H9 (cell line): ENCODE data around the gene UNC5A. TPM values are rescaled to one million over a fixed set of nuclear protein-coding genes. Genes with fewer than 3 reads are reported as not detected.
A peak's percentile ranks its signal among the peaks of the same experiment; 100 is the strongest.

ENCODE experiments used
- DNase-seq: peaks from one replicate; pipeline ENCODE4 v3.0.0-alpha.2; 2017
- H2AFZ ChIP-seq: one replicate; pipeline ENCODE4 v1.6.1; 2013; ENCODE audit warnings: mild to moderate bottlenecking, low read length, control low read depth, moderate library complexity
- H2AK5ac ChIP-seq: 2 replicates; pipeline ENCODE4 v1.6.1; 2013; ENCODE audit warnings: low read length, control low read depth, mixed read lengths; ENCODE audit not compliant: insufficient read length
- H2BK120ac ChIP-seq: one replicate; pipeline ENCODE4 v1.6.1; 2013; ENCODE audit warnings: low read depth, mild to moderate bottlenecking, low read length, control low read depth, inconsistent platforms; ENCODE audit not compliant: poor library complexity, severe bottlenecking
- H2BK12ac ChIP-seq: 2 replicates; pipeline ENCODE4 v1.6.1; 2013; ENCODE audit warnings: low read length, control low read depth, mixed read lengths, low read depth; ENCODE audit not compliant: insufficient read length
- H2BK15ac ChIP-seq: 2 replicates; pipeline ENCODE4 v1.6.1; 2013; ENCODE audit warnings: low read depth, low read length, control low read depth
- H2BK20ac ChIP-seq: one replicate; pipeline ENCODE4 v1.6.1; 2013; ENCODE audit warnings: low read depth, mild to moderate bottlenecking, low read length, control low read depth, inconsistent platforms; ENCODE audit not compliant: poor library complexity, severe bottlenecking
- H2BK5ac ChIP-seq: 2 replicates; pipeline ENCODE4 v1.6.1; 2013; ENCODE audit warnings: low read length, control low read depth, mixed read lengths; ENCODE audit not compliant: insufficient read length
- H3K14ac ChIP-seq: 2 replicates; pipeline ENCODE4 v1.6.1; 2013; ENCODE audit warnings: low read length, control low read depth; ENCODE audit not compliant: insufficient read depth
- H3K18ac ChIP-seq: 2 replicates; pipeline ENCODE4 v1.6.1; 2013; ENCODE audit warnings: low read depth, mild to moderate bottlenecking, mixed read lengths, low read length, control low read depth; ENCODE audit not compliant: insufficient read length
- H3K23ac ChIP-seq: 2 replicates; pipeline ENCODE4 v1.6.1; 2013; ENCODE audit warnings: low read length, control low read depth, mixed read lengths, low read depth; ENCODE audit not compliant: insufficient read length
- H3K23me2 ChIP-seq: 2 replicates; pipeline ENCODE4 v1.6.1; 2013; ENCODE audit warnings: low read depth, mild to moderate bottlenecking, mixed read lengths, low read length, control low read depth; ENCODE audit not compliant: insufficient read length, poor library complexity, severe bottlenecking
- H3K27ac ChIP-seq: 2 replicates; pipeline ENCODE4 v1.5.1; 2013; ENCODE audit warnings: low read length, control low read depth, mixed read lengths, low read depth; ENCODE audit not compliant: insufficient read length
- H3K27me3 ChIP-seq: 2 replicates; pipeline ENCODE4 v1.6.1; 2013; ENCODE audit warnings: low read length, control low read depth, inconsistent platforms; ENCODE audit not compliant: insufficient read depth
- H3K4ac ChIP-seq: 2 replicates; pipeline ENCODE4 v1.6.1; 2013; ENCODE audit warnings: low read depth, mild to moderate bottlenecking, control low read depth, inconsistent platforms, low read length, moderate library complexity
- H3K4me1 ChIP-seq: 2 replicates; pipeline ENCODE4 v1.6.1; 2013; ENCODE audit warnings: low read length, control low read depth, inconsistent platforms; ENCODE audit not compliant: insufficient read depth
- H3K4me2 ChIP-seq: 2 replicates; pipeline ENCODE4 v1.6.1; 2013; ENCODE audit warnings: low read length, control low read depth, mixed read lengths; ENCODE audit not compliant: insufficient read length, insufficient read depth
- H3K56ac ChIP-seq: 2 replicates; pipeline ENCODE4 v1.6.1; 2013; ENCODE audit warnings: low read depth, mild to moderate bottlenecking, mixed read lengths, low read length, control low read depth; ENCODE audit not compliant: insufficient read length
- H3K79me1 ChIP-seq: 2 replicates; pipeline ENCODE4 v1.6.1; 2013; ENCODE audit warnings: low read depth, mild to moderate bottlenecking, moderate library complexity, low read length, control low read depth, inconsistent platforms; ENCODE audit not compliant: insufficient read depth, poor library complexity, severe bottlenecking
- H3K79me2 ChIP-seq: 2 replicates; pipeline ENCODE4 v1.6.1; 2013; ENCODE audit warnings: low read length, control low read depth, inconsistent platforms; ENCODE audit not compliant: insufficient read depth
- H3K9ac ChIP-seq: 2 replicates; pipeline ENCODE4 v1.6.1; 2013; ENCODE audit warnings: low read length, control low read depth, mixed read lengths; ENCODE audit not compliant: insufficient read length; ENCODE audit errors: extremely low read depth
- H3K9me3 ChIP-seq: one replicate; pipeline ENCODE4 v1.6.1; 2013; ENCODE audit warnings: low read depth, low read length, inconsistent platforms; ENCODE audit not compliant: control insufficient read depth
- H3T11ph ChIP-seq: one replicate; pipeline ENCODE4 v1.6.1; 2013; ENCODE audit warnings: mild to moderate bottlenecking, low read length, control low read depth, inconsistent platforms
- H4K20me1 ChIP-seq: one replicate; pipeline ENCODE4 v1.6.1; 2013; ENCODE audit not compliant: control insufficient read depth, insufficient read length, insufficient read depth
- H4K5ac ChIP-seq: 2 replicates; pipeline ENCODE4 v1.6.1; 2013; ENCODE audit warnings: low read depth, mild to moderate bottlenecking, mixed read lengths, low read length, control low read depth; ENCODE audit not compliant: insufficient read length
- H4K8ac ChIP-seq: replicated peaks from 2 replicates; pipeline ENCODE4 v1.6.1; 2013; ENCODE audit warnings: low read length, control low read depth, mixed read lengths, low read depth; ENCODE audit not compliant: insufficient read length
- H4K91ac ChIP-seq: 2 replicates; pipeline ENCODE4 v1.6.1; 2013; ENCODE audit warnings: low read depth, mild to moderate bottlenecking, moderate library complexity, mixed read lengths, low read length, control low read depth; ENCODE audit not compliant: insufficient read length
- H3K27ac Mint-ChIP-seq, 3 experiments: 2 replicates in 2 of 3; 3 replicates in 1 of 3; pipeline ENCODE4 v1.8.0; 2020 to 2021; ENCODE audit warnings: mixed read lengths in 3 of 3, mild to moderate bottlenecking in 1 of 3, moderate library complexity in 1 of 3
- H3K27me3 Mint-ChIP-seq: 2 replicates; pipeline ENCODE4 v1.8.0; 2021; ENCODE audit warnings: low read depth, mild to moderate bottlenecking, moderate library complexity, mixed read lengths
- H3K36me3 Mint-ChIP-seq, 3 experiments: 2 replicates in 2 of 3; 3 replicates in 1 of 3; pipeline ENCODE4 v1.8.0; 2020 to 2021; ENCODE audit warnings: low read depth in 3 of 3, mixed read lengths in 3 of 3; ENCODE audit not compliant: insufficient read depth in 1 of 3
- H3K4me1 Mint-ChIP-seq, 2 experiments: 2 replicates each; pipeline ENCODE4 v1.8.0; 2020; ENCODE audit warnings: mixed read lengths in 2 of 2
- H3K4me3 Mint-ChIP-seq, 2 experiments: 2 replicates in 1 of 2; 3 replicates in 1 of 2; pipeline ENCODE4 v1.8.0; 2020 to 2021; ENCODE audit warnings: mild to moderate bottlenecking in 2 of 2, mixed read lengths in 2 of 2, moderate library complexity in 1 of 2
- H3K9me3 Mint-ChIP-seq, 2 experiments: 2 replicates in 1 of 2; 3 replicates in 1 of 2; pipeline ENCODE4 v1.8.0; 2020; ENCODE audit warnings: mild to moderate bottlenecking in 2 of 2, mixed read lengths in 2 of 2, moderate library complexity in 1 of 2
- CTCF ChIP-seq: fragments of 200-600 bp; sonication (generic); conservative IDR thresholded peaks from 3 replicates; pipeline ENCODE4 v1.8.0; 2021; ENCODE audit warnings: antibody characterized with exemption, mild to moderate bottlenecking
- WGBS: extraction: QIAGEN DNeasy Blood & Tissue Kit; methylation state at CpG from one replicate; pipeline ENCODE4 v1.1.7; 2013; ENCODE audit warnings: missing lambda C conversion rate, low lambda C conversion rate, mixed read lengths; ENCODE audit not compliant: insufficient read length; ENCODE audit errors: extremely low coverage; 5-methylcytosine and 5-hydroxymethylcytosine counted together
- total RNA-seq: library from RNA; stranded (reverse); gene quantifications from 2 replicates; pipeline ENCODE4 v1.2.1, GENCODE V29; 2021

UNC5A gene
- total RNA-seq, 1 experiment from 2014 or later, result 4.4 TPM

DNA sequence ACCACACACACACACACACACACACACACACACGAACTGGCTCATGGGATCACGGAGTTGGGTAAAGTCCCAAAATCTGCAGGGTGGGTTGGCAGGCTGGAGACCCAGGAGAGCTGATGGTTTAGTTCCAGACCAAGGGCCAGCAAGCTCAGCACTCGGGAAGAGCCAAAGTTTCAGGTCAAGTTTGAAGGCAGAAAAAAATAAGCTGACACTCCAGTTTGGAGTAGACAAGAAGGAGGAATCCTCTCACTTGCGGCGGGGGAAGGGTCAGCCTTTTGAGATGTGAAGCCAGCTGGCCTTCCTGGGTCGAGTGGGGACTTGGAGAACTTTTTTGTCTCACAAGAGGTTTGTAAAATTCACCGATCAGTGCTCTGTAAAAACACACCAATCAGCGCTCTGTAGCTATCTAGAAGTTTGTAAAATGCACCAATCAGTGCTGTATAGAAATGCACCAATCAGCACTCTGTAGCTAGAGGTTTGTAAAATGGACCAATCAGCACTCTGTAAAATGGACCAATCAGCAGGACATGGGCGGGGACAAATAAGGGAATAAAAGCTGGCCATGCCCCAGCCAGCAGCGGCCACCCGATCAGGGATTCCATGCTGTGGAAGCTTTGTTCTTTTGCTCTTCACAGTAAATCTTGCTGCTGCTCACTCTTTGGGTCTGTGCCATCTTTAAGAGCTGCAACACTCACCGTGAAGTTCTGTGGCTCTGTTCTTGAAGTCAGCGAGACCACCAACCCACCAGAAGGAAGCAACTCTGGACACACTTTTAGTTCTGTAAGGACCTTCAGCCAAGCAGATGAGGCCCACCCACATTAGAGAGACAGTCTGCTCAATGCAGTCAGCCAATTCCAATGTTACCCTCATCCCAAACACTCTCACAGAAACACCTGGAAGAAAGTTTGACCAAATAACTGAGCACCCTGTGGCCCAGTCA, 37.8 kb upstream of the UNC5A start:
- no peak overlapping the region for H3K27ac Mint-ChIP-seq
- H3K27me3 Mint-ChIP-seq, result peaks cover 21% of the 10 kb centered on the region
- Histone ChIP-seq H3K9me3 (no peaks in the 10 kb centered on the region), H2BK120ac (no peak overlapping the region), H4K91ac (no peak overlapping the region), H3K27me3 (no peaks in the 10 kb centered on the region), H2BK12ac (no peak overlapping the region), H3K4ac (no peak overlapping the region), H3K4me2 (no peak overlapping the region), H3K23me2 (no peaks in the 10 kb centered on the region), H2AFZ (no peak overlapping the region), H2AK5ac (no peak overlapping the region), H4K20me1 (peaks cover 2% of the 10 kb centered on the region), H3K79me2 (no peaks in the 10 kb centered on the region), H3K4me1 (peaks cover 9% of the 10 kb centered on the region), H2BK20ac (no peak overlapping the region), H3K79me1 (no peaks in the 10 kb centered on the region), H4K8ac (no peak overlapping the region), H3K56ac (no peak overlapping the region), H3K9ac (no peak overlapping the region), H3T11ph (no peak overlapping the region), H4K5ac (no peak overlapping the region), H2BK15ac (no peak overlapping the region), H3K27ac (no peak overlapping the region), H3K18ac (no peak overlapping the region), H3K23ac (no peak overlapping the region), H3K14ac (no peak overlapping the region), H2BK5ac (no peak overlapping the region)
- H3K4me3 Mint-ChIP-seq, result no peak overlapping the region
- peaks cover 18 to 32% of the 10 kb centered on the region in 2 experiments for H3K4me1 Mint-ChIP-seq
- peaks cover 3 to 5% of the 10 kb centered on the region in 2 experiments; a peak in 2 of 5 replicates for H3K9me3 Mint-ChIP-seq
- no CpG with 5 or more reads among the region's 13 CpGs for WGBS
- DNase-seq, result peak; percentile 17
- peaks cover 0 to 4% (median 0%) of the 10 kb centered on the region in 3 experiments; a peak in 2 of 7 replicates for H3K36me3 Mint-ChIP-seq
- no peak for TF ChIP-seq CTCF
